ENCODE results near the gene ASPSCR1. TPM values are rescaled to one million over a fixed set of nuclear protein-coding genes. Genes with fewer than 3 reads are reported as not detected.

Gene ASPSCR1
- total and polyA plus RNA-seq, 8 donors: 11.7 to 143 (median 55.6) TPM

GRCh38 chr17:81961087-81961511 is 16.3 kb upstream of the ASPSCR1 start, which contains the start of gene NOTUM:
NOTUM (minus strand) TSS chr17:81961187; CDS start chr17:81960909, 278 bp downstream.
- peak within 1 kb of the TSS; percentile 44 to 62 (median 48) for H3K4me3 ChIP-seq
- intact Hi-C loops (cut with DNase I; ENCODE audit: low total_unique reads): loop anchor here (5.0 kb wide), 1 partner anchor 56 kb away; no protein-coding TSS in a partner anchor
- no peak within 1 kb of the TSS for H3K27ac ChIP-seq
- peaks cover 19 to 92% (median 53%) of the 10 kb centered on the region in 3 donors for H3K27me3 ChIP-seq
- H3K36me3 ChIP-seq: no peaks in the 10 kb centered on the region
- peak in 1 of 2 donors; percentile 70 for DNase-seq
- TF ChIP-seq, protein P1, sequence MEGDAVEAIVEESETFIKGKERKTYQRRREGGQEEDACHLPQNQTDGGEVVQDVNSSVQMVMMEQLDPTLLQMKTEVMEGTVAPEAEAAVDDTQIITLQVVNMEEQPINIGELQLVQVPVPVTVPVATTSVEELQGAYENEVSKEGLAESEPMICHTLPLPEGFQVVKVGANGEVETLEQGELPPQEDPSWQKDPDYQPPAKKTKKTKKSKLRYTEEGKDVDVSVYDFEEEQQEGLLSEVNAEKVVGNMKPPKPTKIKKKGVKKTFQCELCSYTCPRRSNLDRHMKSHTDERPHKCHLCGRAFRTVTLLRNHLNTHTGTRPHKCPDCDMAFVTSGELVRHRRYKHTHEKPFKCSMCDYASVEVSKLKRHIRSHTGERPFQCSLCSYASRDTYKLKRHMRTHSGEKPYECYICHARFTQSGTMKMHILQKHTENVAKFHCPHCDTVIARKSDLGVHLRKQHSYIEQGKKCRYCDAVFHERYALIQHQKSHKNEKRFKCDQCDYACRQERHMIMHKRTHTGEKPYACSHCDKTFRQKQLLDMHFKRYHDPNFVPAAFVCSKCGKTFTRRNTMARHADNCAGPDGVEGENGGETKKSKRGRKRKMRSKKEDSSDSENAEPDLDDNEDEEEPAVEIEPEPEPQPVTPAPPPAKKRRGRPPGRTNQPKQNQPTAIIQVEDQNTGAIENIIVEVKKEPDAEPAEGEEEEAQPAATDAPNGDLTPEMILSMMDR (IDR thresholded peaks at IDR 0.05): peak in 1 of 7 experiments; percentile 31
- TF ChIP-seq EP300 (IDR thresholded peaks at IDR 0.05): no peak
- H3K9me3 ChIP-seq: no peaks in the 10 kb centered on the region
- H3K4me1 ChIP-seq: peaks cover 20 to 28% (median 26%) of the 10 kb centered on the region in 4 donors
- 0 to 1% (median 1%) methylated on average over 4 to 65 of the region's 65 CpGs; no CpG with 5 or more reads in 1 of the 5 donors for WGBS, 5 donors

GRCh38 chr17:81961521-81962498 is 15.6 kb upstream of the ASPSCR1 start:
- Histone ChIP-seq H3K4me1 (peaks cover 25 to 31% (median 28%) of the 10 kb centered on the region in 4 donors), H3K27ac (no peak overlapping the region), H3K36me3 (no peaks in the 10 kb centered on the region), H3K9me3 (no peaks in the 10 kb centered on the region), H3K27me3 (peaks cover 19 to 90% (median 53%) of the 10 kb centered on the region in 3 donors), H3K4me3 (peak overlapping the region in 3 of 4 donors; percentile 16 to 52 (median 19))
- intact Hi-C loops (cut with DNase I; ENCODE audit: low total_unique reads): loop anchor here (5.0 kb wide), 1 partner anchor 55 kb away; no protein-coding TSS in a partner anchor
- no peak for TF ChIP-seq POLR2AphosphoS5 (IDR thresholded peaks at IDR 0.05)
- TF ChIP-seq POLR2A (IDR thresholded peaks at IDR 0.05): no peak
- TF ChIP-seq EP300 (IDR thresholded peaks at IDR 0.05): no peak
- TF ChIP-seq, protein P1 (IDR thresholded peaks at IDR 0.05): no peak
- 13 to 45% (median 16%) methylated on average over 20 to 82 of the region's 82 CpGs for WGBS, 5 donors
- DNase-seq: no peak

- 63 to 72% (median 64%) methylated on average over 23 to 37 of the region's 37 CpGs for WGBS, 5 donors
- intact Hi-C loops (cut with DNase I; ENCODE audit: low total_unique reads): loop anchor here (5.0 kb wide), 1 partner anchor 55 kb away; no protein-coding TSS in a partner anchor
- TF ChIP-seq POLR2A (IDR thresholded peaks at IDR 0.05) (no peak), EP300 (IDR thresholded peaks at IDR 0.05) (no peak), POLR2AphosphoS5 (IDR thresholded peaks at IDR 0.05) (no peak)
- TF ChIP-seq, protein P1 (IDR thresholded peaks at IDR 0.05): no peak
- Histone ChIP-seq H3K9me3 (no peaks in the 10 kb centered on the region), H3K27ac (no peak overlapping the region), H3K36me3 (no peaks in the 10 kb centered on the region), H3K4me3 (no peak overlapping the region), H3K4me1 (peaks cover 35 to 41% (median 36%) of the 10 kb centered on the region in 4 donors), H3K27me3 (peaks cover 19 to 90% (median 53%) of the 10 kb centered on the region in 3 donors)
- no peak for DNase-seq
These were observed 14.7 kb upstream of the ASPSCR1 start for GRCh38 chr17:81962499-81963441.

Measured in stomach (tissue), 9 donors.